ENCODE results near the gene RSPH4A.

- TF ChIP-seq KDM1A (IDR thresholded peaks at IDR 0.05; ENCODE audit: borderline replicate concordance, low read length) (no peak), RFX5 (IDR thresholded peaks at IDR 0.05; ENCODE audit: borderline replicate concordance, low read depth, low read length) (no peak), POLR2AphosphoS5 (IDR thresholded peaks at IDR 0.05; ENCODE audit: low read depth, low read length) (no peak), POLR2A (IDR thresholded peaks at IDR 0.05; ENCODE audit: control extremely low read depth in 1 of 2, low read depth in 2 of 2, low read length in 2 of 2) (no peak), EZH2 (IDR thresholded peaks at IDR 0.05; ENCODE audit: low read depth, low read length, severe bottlenecking) (no peak), HDAC2 (IDR thresholded peaks at IDR 0.05; ENCODE audit: borderline replicate concordance in 1 of 2, low read depth in 2 of 2, low read length in 2 of 2) (no peak), USF2 (IDR thresholded peaks at IDR 0.05; ENCODE audit: low read length) (no peak), BCL11A (IDR thresholded peaks at IDR 0.05; ENCODE audit: low read depth in 2 of 2, low read length in 2 of 2) (no peak), CTCF (IDR thresholded peaks at IDR 0.05; ENCODE audit: control extremely low read depth in 1 of 3, insufficient read depth in 1 of 3, low read depth in 1 of 3, low read length in 3 of 3) (no peak), RAD21 (IDR thresholded peaks at IDR 0.05 in 1 of 2, conservative IDR thresholded peaks at IDR 0.05 in 1 of 2; ENCODE audit: low read depth in 2 of 2, low read length in 2 of 2) (no peak)
Observed at GRCh38 chr6:116568821-116569755, 47.2 kb upstream of the RSPH4A start.

Data from H1 (cell line).